Activated CD4-positive, CD25-positive, alpha-beta regulatory T cell treated with anti-CD3 and anti-CD28 coated beads, Interleukin-2, amount 50 U/mL, for 16 hours (primary cell): Measurements from ENCODE around the gene SLC9A9.

Source experiments
- DNase-seq: peaks from one replicate; pipeline ENCODE4 v3.0.0-alpha.2; 2020; ENCODE audit warnings: low read depth, low spot score

The SLC9A9 gene

DNA sequence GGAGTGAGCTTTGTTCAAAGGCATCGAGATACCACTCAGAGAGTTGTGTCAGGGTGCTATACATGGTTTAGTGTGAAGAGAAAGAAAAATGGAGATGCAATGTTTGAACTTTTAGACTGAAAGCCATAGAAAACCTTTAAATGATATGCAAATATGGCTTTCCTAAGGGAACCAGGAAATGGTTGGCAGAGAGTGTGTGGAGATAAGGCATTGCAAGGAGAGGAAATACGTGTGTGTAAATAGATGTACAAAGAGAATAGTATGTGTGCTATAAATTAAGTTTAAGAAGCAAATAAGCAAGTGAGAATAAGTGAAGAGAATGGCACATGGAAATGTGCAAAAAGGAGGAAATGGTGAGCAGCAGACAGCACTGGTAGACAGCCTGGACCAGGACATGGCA lies 198.1 kb downstream of the SLC9A9 start:
- DNase-seq = no peak

DNA sequence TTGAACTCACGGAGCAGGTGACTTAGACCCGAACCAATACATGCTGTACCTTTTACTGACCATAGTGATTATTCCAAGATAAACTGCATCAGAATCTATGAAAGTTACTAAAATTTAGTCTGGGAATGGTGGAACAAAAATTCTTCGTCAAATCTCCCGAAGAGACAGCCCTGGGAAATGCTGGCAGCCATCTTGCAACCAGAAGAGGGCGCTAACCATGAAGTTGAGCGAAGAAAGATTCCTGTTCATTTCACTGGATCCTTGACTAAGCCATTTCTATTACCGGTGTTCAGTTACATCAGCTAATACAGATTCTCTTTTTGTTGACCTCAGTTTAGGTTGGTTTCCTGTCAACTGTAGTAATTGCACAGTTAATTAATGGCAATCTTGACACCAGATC lies 199.6 kb downstream of the SLC9A9 start:
- DNase-seq = no peak

- DNase-seq = no peak
These were observed 200.1 kb downstream of the SLC9A9 start for GRCh38 chr3:143648218-143648617.

DNA sequence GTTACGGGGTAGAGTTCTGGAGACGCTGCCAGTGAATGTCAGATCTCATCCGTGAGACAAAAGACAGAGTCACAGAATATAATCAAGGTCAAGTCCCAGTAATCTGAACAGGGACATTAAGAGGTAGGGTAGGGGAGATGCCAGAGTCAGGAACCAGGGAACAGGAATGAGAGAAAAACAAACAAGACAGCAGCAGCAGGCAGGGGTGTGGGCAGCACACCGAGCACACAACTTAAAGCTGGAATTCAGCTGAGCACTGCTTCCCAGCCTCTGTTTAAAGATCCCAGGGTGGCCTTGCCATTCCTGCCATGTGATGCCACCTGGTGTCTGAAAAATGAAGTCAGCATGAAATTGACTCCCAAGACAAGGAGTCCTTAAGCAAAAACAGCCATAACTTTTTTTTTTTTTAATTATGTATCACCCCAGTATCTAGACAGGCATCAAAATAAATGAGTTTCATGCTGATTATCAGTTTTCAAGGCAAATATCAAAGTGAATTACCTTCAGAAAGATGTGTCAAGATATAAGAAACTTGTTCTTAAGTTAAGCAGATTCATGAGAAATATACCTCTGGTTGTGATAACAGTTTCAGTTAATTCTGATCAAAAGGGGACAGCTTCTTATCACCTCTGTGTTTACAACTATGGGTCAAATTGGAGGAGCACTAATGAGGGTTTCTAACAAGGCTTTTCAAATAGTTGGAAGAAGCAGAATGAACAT lies 203.7 kb downstream of the SLC9A9 start:
- DNase-seq = no peak

DNA sequence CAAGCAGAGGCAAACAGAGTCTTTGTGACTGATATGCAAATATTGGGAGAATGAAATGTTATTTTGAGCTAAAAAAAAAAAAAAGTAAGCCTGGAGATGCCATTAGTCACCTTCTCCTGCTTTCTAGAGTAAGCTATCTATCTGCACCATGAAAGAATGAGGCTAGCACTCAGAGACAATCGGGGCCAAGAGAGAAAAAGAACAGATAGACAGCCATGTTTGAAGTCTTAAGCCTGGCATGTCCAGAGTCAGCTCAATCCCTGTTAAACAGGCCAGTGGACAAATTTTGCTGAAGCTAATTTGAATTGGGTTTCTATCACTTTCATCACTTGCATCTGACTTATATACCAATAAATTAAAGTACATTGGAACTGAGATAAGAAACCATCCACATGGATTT lies 204.4 kb downstream of the SLC9A9 start:
- DNase-seq = no peak

DNA sequence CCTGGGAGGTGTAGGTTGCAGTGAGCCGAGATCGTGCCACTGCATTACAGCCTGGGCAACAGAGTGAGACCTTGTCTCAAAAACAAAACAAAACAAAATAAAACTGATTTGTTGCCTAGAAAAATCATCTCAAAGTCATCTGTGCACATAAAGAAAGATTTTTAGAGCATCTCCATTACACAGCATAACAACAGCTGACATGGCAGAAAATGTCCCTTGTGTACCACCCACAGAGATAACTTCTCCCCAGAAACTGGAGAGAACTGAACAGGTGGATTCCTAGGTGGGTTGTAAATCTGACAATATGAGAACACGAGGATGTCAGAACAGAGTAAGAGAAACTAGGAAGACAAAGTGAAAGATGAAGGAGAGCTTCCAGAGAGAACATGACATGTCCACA lies 207.5 kb downstream of the SLC9A9 start:
- no peak for DNase-seq

DNA sequence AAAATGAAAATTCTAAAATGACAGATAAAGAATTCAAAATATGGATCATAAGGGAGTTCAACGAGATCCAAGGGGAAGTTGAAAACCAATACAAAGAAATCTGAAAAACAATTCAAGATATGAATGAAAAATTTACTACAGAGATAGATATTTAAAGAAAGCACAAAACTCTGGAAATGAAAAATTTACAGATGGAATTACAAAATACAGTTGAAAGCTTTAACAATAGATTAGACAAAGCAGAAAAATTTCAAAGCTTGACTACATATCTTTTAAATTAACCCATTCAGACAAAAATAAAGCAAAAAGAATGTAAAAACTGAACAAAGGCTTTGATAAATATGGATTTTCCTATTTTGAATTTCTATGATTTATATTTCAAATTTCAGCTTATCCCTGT lies 211.1 kb downstream of the SLC9A9 start:
- DNase-seq = no peak

GRCh38 chr3:143634991-143635390 lies 213.3 kb downstream of the SLC9A9 start:
- no peak for DNase-seq

- no peak for DNase-seq
These were observed 213.8 kb downstream of the SLC9A9 start for GRCh38 chr3:143634427-143634826.

DNA sequence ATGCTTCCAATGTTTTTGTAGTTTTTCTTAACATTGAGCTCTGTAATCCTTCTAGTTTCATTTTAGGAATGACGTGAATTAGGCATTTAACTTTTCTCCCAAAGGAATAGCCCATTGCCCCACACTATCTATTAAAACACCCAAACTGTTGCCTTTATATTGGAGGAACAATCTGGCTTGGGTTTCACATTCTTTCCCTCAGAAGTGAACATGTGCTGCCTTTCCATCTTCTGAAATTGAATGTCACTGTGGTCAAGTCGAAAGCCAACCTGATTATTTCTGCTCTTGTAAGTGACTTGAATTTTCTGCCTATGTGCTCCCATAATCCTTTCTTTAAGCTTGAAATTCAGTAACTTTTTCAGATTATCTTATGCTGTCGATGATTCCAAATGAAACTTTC lies 214.5 kb downstream of the SLC9A9 start:
- DNase-seq = no peak

DNA sequence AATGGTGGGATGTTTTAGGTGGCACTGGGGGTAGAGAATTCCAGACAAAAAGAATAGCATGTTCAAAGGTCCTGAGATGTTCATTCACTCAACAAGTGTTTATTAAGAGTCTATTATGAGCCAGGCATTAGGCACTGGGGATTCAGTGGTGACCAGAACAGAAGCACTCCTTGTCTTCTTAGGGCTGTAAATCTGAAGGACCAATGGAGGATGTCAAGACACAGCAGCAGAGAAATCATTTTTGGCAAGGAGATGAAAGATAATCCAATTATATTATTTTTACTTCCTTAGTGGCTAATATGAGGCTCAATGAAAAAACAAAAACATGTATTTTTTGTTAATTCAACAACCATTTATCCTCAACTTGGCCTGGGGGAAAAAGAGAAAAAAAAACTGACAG lies 218.5 kb downstream of the SLC9A9 start:
- DNase-seq = no peak

GRCh38 chr3:143628971-143629370 lies 219.3 kb downstream of the SLC9A9 start:
- no peak for DNase-seq

GRCh38 chr3:143627336-143627735 lies 220.9 kb downstream of the SLC9A9 start:
- no peak for DNase-seq

GRCh38 chr3:143619231-143619630 lies 229.0 kb downstream of the SLC9A9 start:
- no peak for DNase-seq

DNA sequence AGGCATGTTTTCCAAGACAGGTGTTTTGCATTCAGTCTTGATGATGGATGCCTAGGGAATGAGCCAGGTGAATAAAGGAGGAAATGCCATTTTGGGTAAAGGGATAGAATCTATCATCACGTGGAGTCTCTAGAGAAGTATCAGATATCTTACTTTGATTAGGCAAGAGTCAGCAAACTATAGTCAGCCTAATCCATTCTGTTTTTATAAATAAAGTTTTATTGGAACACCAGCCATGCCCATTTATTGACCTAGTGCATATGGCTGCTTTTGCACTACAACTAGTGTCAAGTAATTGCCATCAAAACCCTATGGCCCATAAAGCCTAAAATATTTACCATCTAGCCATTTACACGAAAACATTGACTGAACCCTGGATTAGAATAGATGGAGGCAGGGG lies 231.2 kb downstream of the SLC9A9 start:
- no peak for DNase-seq

- DNase-seq = no peak
These were observed 235.0 kb downstream of the SLC9A9 start for GRCh38 chr3:143613226-143613625.

- DNase-seq = no peak
These were observed 235.7 kb downstream of the SLC9A9 start for GRCh38 chr3:143612541-143612940.

DNA sequence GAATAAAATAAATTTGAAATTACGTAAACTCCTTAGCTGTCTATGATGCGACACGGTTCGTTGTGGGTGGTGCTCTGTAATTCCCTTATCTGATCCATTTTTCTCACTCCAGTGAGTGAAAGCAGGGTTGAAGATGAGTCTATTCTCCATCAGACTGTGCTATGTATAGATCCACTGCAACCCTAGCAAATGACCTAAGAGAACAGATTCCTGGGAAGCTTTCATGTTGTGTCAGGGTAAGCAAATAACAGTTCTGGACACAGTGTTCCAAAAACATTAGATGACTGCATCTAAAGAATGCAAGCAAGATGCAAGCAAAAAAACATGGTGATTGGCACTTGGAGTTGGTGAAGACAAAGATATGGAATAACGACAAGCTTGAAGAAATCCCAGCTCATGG lies 239.3 kb downstream of the SLC9A9 start:
- no peak for DNase-seq

DNA sequence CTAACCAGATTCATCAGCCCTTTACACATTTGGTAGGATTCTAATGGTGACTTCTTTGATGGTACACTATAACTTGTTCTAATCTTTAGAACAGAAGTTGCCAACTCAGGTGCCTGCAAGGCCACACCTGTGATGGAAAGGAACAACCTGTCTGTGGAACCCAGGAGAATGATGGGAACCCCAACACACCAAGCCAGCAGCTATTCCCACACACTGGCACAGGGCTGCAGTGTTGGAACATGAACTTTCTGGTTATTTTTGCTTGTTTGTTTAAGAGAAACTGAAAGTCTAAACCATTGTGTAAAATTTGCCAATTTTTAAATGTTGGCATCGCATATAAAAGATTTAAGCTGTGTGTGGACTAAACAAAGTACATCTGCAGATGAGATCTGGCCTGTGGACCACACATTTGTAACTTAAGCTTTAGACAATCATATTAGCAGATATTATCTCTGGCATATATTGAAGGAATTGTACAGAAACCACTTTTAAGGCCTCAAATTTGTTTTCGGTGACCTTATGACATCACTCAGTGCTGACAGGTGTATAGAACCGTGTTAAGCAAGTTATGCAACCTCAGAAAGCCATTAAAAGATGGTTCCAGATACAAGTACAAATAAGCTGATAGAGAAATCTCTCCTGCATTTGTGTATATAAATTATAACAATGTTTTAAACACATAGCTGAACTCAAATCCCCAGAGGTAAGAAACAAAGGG lies 242.9 kb downstream of the SLC9A9 start:
- no peak for DNase-seq

- DNase-seq = no peak
These were observed 243.7 kb downstream of the SLC9A9 start for GRCh38 chr3:143604402-143605185.

GRCh38 chr3:143603774-143604173 lies 244.5 kb downstream of the SLC9A9 start:
- no peak for DNase-seq

GRCh38 chr3:143601723-143602484 lies 246.4 kb downstream of the SLC9A9 start:
- no peak for DNase-seq
